Adrenal gland (tissue), 12 donors: ENCODE measurements around the gene RGS19. TPM values are rescaled to one million over a fixed set of nuclear protein-coding genes. Genes with fewer than 3 reads are reported as not detected.

Experiments used
- DNase-seq, 7 donors: peaks; one replicate each; pipeline ENCODE4 v3.0.0-alpha.2; 2019 to 2020
- H3K27ac ChIP-seq, 5 donors: fragments of 200-600 bp; sonication (generic) in 4 of 5; 1 replicate in 3 of 5; 2 replicates in 2 of 5; pipeline versions ENCODE4 v1.5.1 to v1.8.0; 2016 to 2020; ENCODE audit warnings: mild to moderate bottlenecking in 1 of 5
- H3K27me3 ChIP-seq: fragments of 200-600 bp; 2 replicates; pipeline ENCODE4 v1.8.0; 2021
- H3K36me3 ChIP-seq, 2 donors: fragments of 200-600 bp; replicated peaks in 1 of 2; 1 replicate in 1 of 2; 2 replicates in 1 of 2; pipeline versions ENCODE4 v1.5.1 to v1.8.0; 2018 to 2022
- H3K4me1 ChIP-seq, 2 donors: fragments of 200-600 bp; replicated peaks in 1 of 2; 1 replicate in 1 of 2; 2 replicates in 1 of 2; pipeline versions ENCODE4 v1.5.1 to v1.8.0; 2018 to 2021
- H3K4me3 ChIP-seq, 4 donors: fragments of 200-600 bp; sonication (generic) in 3 of 4; one replicate each; pipeline ENCODE4 v1.5.1; 2016 to 2018
- H3K9me3 ChIP-seq, 3 donors: fragments of 200-600 bp; sonication (generic) in 1 of 3; replicated peaks in 1 of 3; 1 replicate in 2 of 3; 2 replicates in 1 of 3; pipeline versions ENCODE4 v1.5.1 to v1.8.0; 2016 to 2021
- POLR2A ChIP-seq, 2 donors: fragments of 450-650 bp; IDR thresholded peaks; one replicate each; pipeline ENCODE4 v1.6.1; 2017; ENCODE audit warnings: antibody characterized with exemption in 2 of 2, mild to moderate bottlenecking in 2 of 2, moderate library complexity in 1 of 2
- WGBS, 4 donors: extraction: QIAGEN DNeasy Blood & Tissue Kit in 2 of 4; methylation state at CpG; one replicate each; pipeline versions ENCODE4 v1.1.5 to v1.1.7; 2013 to 2017; 5-methylcytosine and 5-hydroxymethylcytosine counted together
- intact Hi-C, 2 donors: fragments of 100-400 bp; cut with DNase I; formaldehyde crosslinking; loops; one replicate each; pipeline versions ENCODE4 v1.14.1 to v1.15.0; 2022 to 2023
- polyA plus RNA-seq, 3 donors: library from polyadenylated mRNA; stranded (reverse); fragments of 200-250 nt in 2 of 3; fragments of 350-450 nt in 1 of 3; fragmentation: Illumina TruSeq in 1 of 3; extraction: RNeasy Lipid Tissue Mini Kit (QIAGEN cat#74804) in 1 of 3; gene quantifications; one replicate each; pipeline ENCODE4 v1.2.3, GENCODE V29; 2013 to 2014
- total RNA-seq, 9 donors: library from RNA; depleted of rRNA in 4 of 9; stranded (reverse); fragments of >200 nt in 4 of 9; fragments of 120-200 nt in 1 of 9; fragmentation: NEBNext Ultra II Directional in 1 of 9; extraction: Animal tissue kit (Norgen Biotek cat#: 25700) in 1 of 9; gene quantifications; one replicate each; pipeline versions ENCODE4 v1.1.0 to v1.2.4, GENCODE V29; 2013 to 2023
- TF ChIP-seq, protein P1 (sequence below), 6 experiments: fragments of 450-650 bp in 4 of 6; fragments of 200-600 bp in 2 of 6; sonication (generic) in 1 of 6; IDR thresholded peaks; 1 replicate in 5 of 6; 2 replicates in 1 of 6; pipeline versions ENCODE4 v1.5.1 to v1.8.0; 2016 to 2021; ENCODE audit warnings: antibody characterized with exemption in 6 of 6, mild to moderate bottlenecking in 2 of 6, moderate library complexity in 1 of 6
- donor health status: healthy with polysubstance abuse.
- donor health status: Bipolar disorder and iron deficiency.
- donor health status: DM: yes; HTN: yes; CAD: no.
- donor health status: DM: no; HTN: no; CAD: no.
- donor health status: DM: no; HTN: no; CAD: no.
- donor health status: DM: yes; HTN: yes; CAD: no.

Gene RGS19
- total and polyA plus RNA-seq, 12 donors: 3.0 to 42.0 (median 15.1) TPM

DNA sequence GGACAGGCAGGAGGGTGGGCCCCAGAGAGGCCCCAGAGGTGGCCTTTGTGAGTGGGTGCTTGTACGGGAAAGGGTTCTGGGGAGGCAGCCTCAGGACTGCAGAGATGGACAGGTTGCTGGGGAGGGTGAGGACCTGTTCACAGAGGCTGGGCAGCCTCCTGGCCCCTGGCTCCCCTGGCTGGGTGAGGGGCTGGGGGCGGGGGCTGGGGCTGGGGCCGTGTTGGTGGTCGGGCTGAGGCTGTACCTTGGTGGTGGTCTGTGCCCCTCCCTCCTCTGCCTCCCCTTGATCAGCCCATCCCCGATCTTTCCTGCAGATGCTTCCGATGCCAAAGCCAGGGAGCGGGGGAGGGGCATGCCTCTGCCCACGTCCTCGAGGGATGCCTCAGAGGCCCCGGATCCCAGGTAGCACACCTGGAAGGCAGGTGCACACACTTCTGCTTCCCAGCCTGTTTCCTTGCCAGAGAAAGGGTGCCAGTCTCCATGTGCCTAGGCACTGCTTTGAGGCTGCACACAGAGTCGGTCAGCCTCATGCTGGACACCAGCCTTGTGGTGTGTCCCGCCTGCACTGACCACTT is 11.5 kb downstream of the RGS19 start:
- peaks cover 15 to 19% of the 10 kb centered on the region in 2 donors for H3K4me1 ChIP-seq
- no peak overlapping the region for H3K4me3 ChIP-seq
- H3K27me3 ChIP-seq: no peaks in the 10 kb centered on the region
- H3K36me3 ChIP-seq: no peaks in the 10 kb centered on the region
- H3K27ac ChIP-seq: no peak overlapping the region
- TF ChIP-seq POLR2A (IDR thresholded peaks at IDR 0.05): no peak
- TF ChIP-seq, protein P1, sequence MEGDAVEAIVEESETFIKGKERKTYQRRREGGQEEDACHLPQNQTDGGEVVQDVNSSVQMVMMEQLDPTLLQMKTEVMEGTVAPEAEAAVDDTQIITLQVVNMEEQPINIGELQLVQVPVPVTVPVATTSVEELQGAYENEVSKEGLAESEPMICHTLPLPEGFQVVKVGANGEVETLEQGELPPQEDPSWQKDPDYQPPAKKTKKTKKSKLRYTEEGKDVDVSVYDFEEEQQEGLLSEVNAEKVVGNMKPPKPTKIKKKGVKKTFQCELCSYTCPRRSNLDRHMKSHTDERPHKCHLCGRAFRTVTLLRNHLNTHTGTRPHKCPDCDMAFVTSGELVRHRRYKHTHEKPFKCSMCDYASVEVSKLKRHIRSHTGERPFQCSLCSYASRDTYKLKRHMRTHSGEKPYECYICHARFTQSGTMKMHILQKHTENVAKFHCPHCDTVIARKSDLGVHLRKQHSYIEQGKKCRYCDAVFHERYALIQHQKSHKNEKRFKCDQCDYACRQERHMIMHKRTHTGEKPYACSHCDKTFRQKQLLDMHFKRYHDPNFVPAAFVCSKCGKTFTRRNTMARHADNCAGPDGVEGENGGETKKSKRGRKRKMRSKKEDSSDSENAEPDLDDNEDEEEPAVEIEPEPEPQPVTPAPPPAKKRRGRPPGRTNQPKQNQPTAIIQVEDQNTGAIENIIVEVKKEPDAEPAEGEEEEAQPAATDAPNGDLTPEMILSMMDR (IDR thresholded peaks at IDR 0.05): no peak
- DNase-seq: no peak
- intact Hi-C loops: no loop called here
- 73 to 83% (median 79%) methylated on average over 3 to 12 of the region's 12 CpGs for WGBS, 4 donors
- no peaks in the 10 kb centered on the region for H3K9me3 ChIP-seq

DNA sequence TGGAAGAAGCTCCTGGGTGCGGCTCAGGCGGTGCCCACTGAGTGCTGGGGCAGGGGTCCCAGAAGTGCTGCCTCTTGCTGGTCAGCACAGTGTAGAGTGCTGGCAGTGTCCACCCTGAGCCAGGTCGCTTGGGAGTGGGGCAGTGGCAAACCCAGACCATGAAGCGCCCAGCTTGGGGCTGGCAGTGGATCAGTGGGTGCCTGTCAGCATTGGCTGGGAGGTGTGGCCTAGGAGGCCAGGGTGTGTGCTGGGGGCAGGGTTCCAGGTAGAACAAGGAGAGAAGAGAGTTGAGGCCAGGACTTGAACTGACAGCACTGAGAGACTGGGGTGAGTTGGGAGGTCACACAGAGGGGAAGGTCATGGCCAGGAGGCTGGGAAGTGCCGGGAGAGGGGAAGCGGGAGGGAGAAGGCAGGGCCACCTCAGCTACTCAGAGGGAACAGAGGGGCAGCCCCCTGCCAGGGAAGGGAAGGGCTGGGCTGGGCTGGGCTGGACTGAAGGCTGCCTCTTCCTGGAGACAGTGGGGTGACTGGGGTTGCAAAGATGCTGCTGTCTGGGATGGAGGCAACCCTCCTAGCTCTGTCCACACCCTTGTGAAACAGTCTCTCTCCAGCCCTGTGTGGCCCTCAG is 12.2 kb downstream of the RGS19 start:
- TF ChIP-seq POLR2A (IDR thresholded peaks at IDR 0.05): no peak
- TF ChIP-seq, protein P1 (IDR thresholded peaks at IDR 0.05): no peak
- Histone ChIP-seq H3K27me3 (no peaks in the 10 kb centered on the region), H3K9me3 (no peaks in the 10 kb centered on the region), H3K36me3 (no peaks in the 10 kb centered on the region), H3K4me3 (no peak overlapping the region), H3K4me1 (peaks cover 20 to 25% of the 10 kb centered on the region in 2 donors), H3K27ac (no peak overlapping the region)
- WGBS, 4 donors: 69 to 82% (median 76%) methylated on average over 4 to 6 of the region's 6 CpGs
- DNase-seq: no peak
- intact Hi-C loops: no loop called here

DNA sequence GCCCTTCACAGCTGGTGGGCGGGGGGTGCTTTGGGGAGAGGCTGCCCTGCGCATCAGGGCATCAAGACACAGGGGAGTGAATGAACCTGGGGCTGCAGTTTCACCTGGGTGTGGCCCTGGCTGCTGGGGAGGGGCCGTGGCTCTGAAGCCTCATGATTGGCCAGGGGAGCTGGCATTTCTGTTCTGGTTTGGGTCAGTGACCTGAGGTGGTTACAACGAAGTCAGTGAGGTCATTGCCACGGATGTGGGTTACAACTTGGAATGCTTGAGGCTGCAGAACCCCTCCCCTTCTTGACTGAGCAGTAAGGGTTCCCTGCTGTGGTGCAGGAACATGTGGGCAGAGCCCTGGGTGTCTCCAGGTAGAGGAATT is 13.4 kb downstream of the RGS19 start:
- Histone ChIP-seq H3K4me3 (no peak overlapping the region), H3K27ac (no peak overlapping the region), H3K9me3 (no peaks in the 10 kb centered on the region), H3K36me3 (no peaks in the 10 kb centered on the region), H3K27me3 (no peaks in the 10 kb centered on the region), H3K4me1 (peaks cover 20 to 26% of the 10 kb centered on the region in 2 donors)
- WGBS, 4 donors: 29 to 100% (median 43%) methylated on average over 1 to 5 of the region's 5 CpGs
- intact Hi-C loops: no loop called here
- TF ChIP-seq, protein P1 (IDR thresholded peaks at IDR 0.05): no peak
- TF ChIP-seq POLR2A (IDR thresholded peaks at IDR 0.05): no peak
- DNase-seq: peak in 3 of 7 donors; percentile 40 to 72 (median 46)

DNA sequence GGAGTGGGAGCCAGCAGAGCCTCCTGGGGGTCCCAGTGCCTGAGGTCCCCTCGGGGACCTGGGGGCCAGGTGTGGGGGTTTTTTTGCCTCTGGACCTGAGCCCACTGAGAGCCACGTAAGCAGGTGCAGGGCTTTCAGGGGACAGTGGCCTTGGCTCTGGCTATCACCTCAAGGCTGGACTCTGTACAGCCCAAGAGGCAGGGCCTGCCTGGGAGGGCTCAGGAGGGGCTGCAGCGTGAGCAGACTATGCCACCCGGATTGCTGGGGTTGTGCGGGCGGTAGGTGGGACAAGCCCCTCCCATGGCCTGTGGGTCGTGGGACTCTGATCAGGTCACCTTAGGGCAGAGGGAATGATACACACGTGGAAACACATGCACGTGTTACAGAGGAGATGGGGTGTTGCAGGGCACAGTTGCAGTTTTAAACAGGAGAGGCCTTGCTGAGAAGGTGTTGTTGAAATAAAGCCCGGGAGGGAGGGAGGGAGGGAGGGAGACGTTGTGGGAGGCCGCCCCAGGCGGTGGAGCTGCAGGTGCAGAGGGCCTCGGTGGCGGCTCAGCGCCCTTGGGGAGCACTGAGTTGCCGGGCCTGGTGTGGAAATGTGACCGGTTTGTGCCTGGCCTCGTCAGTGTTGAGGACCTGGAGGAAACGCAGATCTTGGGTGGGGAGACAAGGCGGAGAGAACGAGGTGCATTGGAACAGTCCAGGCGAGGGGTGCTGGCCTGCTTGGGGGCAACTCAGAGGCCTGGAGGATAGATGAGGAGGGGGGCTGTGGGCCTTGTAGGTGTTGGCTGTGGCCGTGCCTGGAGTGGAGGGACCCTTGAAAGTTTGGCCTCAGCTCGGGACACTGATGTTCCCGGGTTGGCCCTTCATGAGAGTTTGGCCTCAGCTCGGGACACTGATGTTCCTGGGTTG is 14.0 kb downstream of the RGS19 start:
- intact Hi-C loops: no loop called here
- Histone ChIP-seq H3K27ac (no peak overlapping the region), H3K27me3 (no peaks in the 10 kb centered on the region), H3K9me3 (no peaks in the 10 kb centered on the region), H3K4me3 (no peak overlapping the region), H3K36me3 (no peaks in the 10 kb centered on the region), H3K4me1 (peaks cover 20 to 26% of the 10 kb centered on the region in 2 donors)
- no peak for TF ChIP-seq POLR2A (IDR thresholded peaks at IDR 0.05)
- TF ChIP-seq, protein P1 (IDR thresholded peaks at IDR 0.05): no peak
- DNase-seq: no peak
- WGBS, 4 donors: 54 to 60% (median 58%) methylated on average over 18 to 27 of the region's 27 CpGs
